Liver (tissue), 9 donors: ENCODE results near the gene RDH11. TPM values are rescaled to one million over a fixed set of nuclear protein-coding genes. Genes with fewer than 3 reads are reported as not detected.
"Not testable (repeated sequence)": the region's sequence is repeated elsewhere in the genome, so short reads cannot be mapped to it uniquely, and the experiment has no call there.

ENCODE experiments used
- DNase-seq: peaks from one replicate; pipeline ENCODE4 v3.0.0-alpha.2; 2017; ENCODE audit warnings: low spot score
- H3K27ac ChIP-seq, 2 donors: one replicate each; pipeline ENCODE4 v1.7.0; 2013; ENCODE audit warnings: inconsistent platforms in 2 of 2, low read length in 2 of 2, control low read depth in 1 of 2, low read depth in 1 of 2, mild to moderate bottlenecking in 1 of 2
- H3K27me3 ChIP-seq, 4 donors: one replicate each; pipeline versions ENCODE4 v1.6.1 to v1.7.0; 2013; ENCODE audit warnings: low read length in 3 of 4, inconsistent platforms in 1 of 4, mild to moderate bottlenecking in 1 of 4, moderate library complexity in 1 of 4; ENCODE audit not compliant: control insufficient read depth in 4 of 4, insufficient read depth in 4 of 4
- H3K36me3 ChIP-seq, 4 donors: one replicate each; pipeline versions ENCODE4 v1.6.1 to v1.7.0; 2013; ENCODE audit warnings: low read length in 3 of 4, mild to moderate bottlenecking in 3 of 4, low read depth in 1 of 4, moderate library complexity in 1 of 4; ENCODE audit not compliant: control insufficient read depth in 4 of 4, insufficient read depth in 3 of 4
- H3K4me1 ChIP-seq, 4 donors: one replicate each; pipeline versions ENCODE4 v1.6.1 to v1.7.0; 2013; ENCODE audit warnings: low read length in 3 of 4, mild to moderate bottlenecking in 3 of 4, moderate library complexity in 1 of 4; ENCODE audit not compliant: control insufficient read depth in 4 of 4, insufficient read depth in 4 of 4
- H3K4me3 ChIP-seq, 3 donors: one replicate each; pipeline versions ENCODE4 v1.6.1 to v1.7.0; 2013; ENCODE audit warnings: low read length in 3 of 3, control low read depth in 1 of 3, low read depth in 1 of 3, mild to moderate bottlenecking in 1 of 3
- H3K9ac ChIP-seq, 2 donors: one replicate each; pipeline ENCODE4 v1.7.0; 2013; ENCODE audit warnings: low read length in 2 of 2, mild to moderate bottlenecking in 2 of 2, moderate library complexity in 2 of 2, control low read depth in 1 of 2, low read depth in 1 of 2
- H3K9me3 ChIP-seq, 4 donors: one replicate each; pipeline versions ENCODE4 v1.6.1 to v1.7.0; 2013; ENCODE audit warnings: low read length in 3 of 4; ENCODE audit not compliant: control insufficient read depth in 4 of 4
- CTCF ChIP-seq: fragments of 150-350 bp; IDR thresholded peaks from 2 replicates; pipeline ENCODE4 v1.5.1; 2017; ENCODE audit warnings: improper control_type of control experiment, low read depth, low read length; ENCODE audit not compliant: missing input control
- FOXA1 ChIP-seq: IDR thresholded peaks from 2 replicates; pipeline ENCODE4 v1.6.1; 2016; ENCODE audit warnings: antibody characterized with exemption
- HNF4A ChIP-seq, 2 donors: conservative IDR thresholded peaks; 2 replicates each; pipeline ENCODE4 v1.6.1; 2016; ENCODE audit warnings: antibody characterized with exemption in 2 of 2, mild to moderate bottlenecking in 2 of 2
- MAX ChIP-seq: IDR thresholded peaks from 2 replicates; pipeline ENCODE4 v1.6.1; 2016; ENCODE audit warnings: antibody characterized with exemption
- NR2F2 ChIP-seq: IDR thresholded peaks from 2 replicates; pipeline ENCODE4 v1.6.1; 2016; ENCODE audit warnings: antibody characterized with exemption
- RAD21 ChIP-seq, 2 donors: IDR thresholded peaks; 2 replicates each; pipeline ENCODE4 v1.6.1; 2016; ENCODE audit warnings: antibody characterized with exemption in 2 of 2, mild to moderate bottlenecking in 2 of 2
- REST ChIP-seq: IDR thresholded peaks from 2 replicates; pipeline ENCODE4 v1.6.1; 2016; ENCODE audit warnings: antibody characterized with exemption, mild to moderate bottlenecking
- SP1 ChIP-seq: IDR thresholded peaks from 2 replicates; pipeline ENCODE4 v1.6.1; 2018; ENCODE audit warnings: antibody characterized with exemption, mild to moderate bottlenecking
- YY1 ChIP-seq: IDR thresholded peaks from 2 replicates; pipeline ENCODE4 v1.6.1; 2016; ENCODE audit warnings: antibody characterized with exemption, mild to moderate bottlenecking
- WGBS: extraction: QIAGEN DNeasy Blood & Tissue Kit; methylation state at CpG from one replicate; pipeline ENCODE4 v1.1.7; 2013; 5-methylcytosine and 5-hydroxymethylcytosine counted together
- polyA plus RNA-seq, 2 donors: library from polyadenylated mRNA; stranded (reverse) in 1 of 2; unstranded in 1 of 2; fragments of 200-250 nt in 1 of 2; fragments of >200 nt in 1 of 2; fragmentation: Nextera tagmentation in 1 of 2; extraction: Ambion mirVana in 1 of 2; gene quantifications; one replicate each; pipeline versions ENCODE4 v1.2.1 to v1.2.3, GENCODE V29; 2013 to 2015
- total RNA-seq, 2 donors: library from RNA; depleted of rRNA; stranded (reverse); fragments of >200 nt; gene quantifications; one replicate each; pipeline ENCODE4 v1.2.3, GENCODE V29; 2014
- donor health status: healthy.
- donor health status: healthy.
- donor health status: healthy.
- donor health status: healthy.
- donor health status: healthy.

Gene RDH11
- total and polyA plus RNA-seq, 4 donors, result 99.7 to 174 (median 137) TPM

- H3K4me3 ChIP-seq, result no peak overlapping the region
- peak overlapping the region in 1 of 2 donors; percentile 42 for H3K9ac ChIP-seq
- no peaks in the 10 kb centered on the region for H3K36me3 ChIP-seq
- no peaks in the 10 kb centered on the region for H3K27me3 ChIP-seq
- DNase-seq, result no peak
- no peak overlapping the region for H3K27ac ChIP-seq
- no peaks in the 10 kb centered on the region for H3K9me3 ChIP-seq
- WGBS, result 0% methylated on average over 3 of the region's 3 CpGs
- TF ChIP-seq FOXA1, result no peak
- peak; percentile 93 to 94 for TF ChIP-seq RAD21 (IDR thresholded peaks at IDR 0.05)
- peak; percentile 15 for TF ChIP-seq SP1
- TF ChIP-seq CTCF, result peak; percentile 75
- TF ChIP-seq YY1, result no peak
- TF ChIP-seq NR2F2, result peak; percentile 19
- peak; percentile 17 to 41 for TF ChIP-seq HNF4A (conservative IDR thresholded peaks at IDR 0.05)
- peaks cover 0 to 16% (median 11%) of the 10 kb centered on the region in 4 donors for H3K4me1 ChIP-seq
These were observed 9.0 kb upstream of the RDH11 start for GRCh38 chr14:67704484-67705089.

GRCh38 chr14:67703997-67704396 is 8.4 kb upstream of the RDH11 start:
- TF ChIP-seq REST, result no peak
- no peak for TF ChIP-seq MAX
- no peak for TF ChIP-seq RAD21 (IDR thresholded peaks at IDR 0.05)
- WGBS, result 22% methylated on average over 3 of the region's 3 CpGs
- no peak overlapping the region for H3K4me3 ChIP-seq
- no peaks in the 10 kb centered on the region for H3K36me3 ChIP-seq
- peak overlapping the region in 1 of 2 donors; percentile 42 for H3K9ac ChIP-seq
- H3K9me3 ChIP-seq, result no peaks in the 10 kb centered on the region
- no peak overlapping the region for H3K27ac ChIP-seq
- H3K4me1 ChIP-seq, result peaks cover 0 to 12% (median 8%) of the 10 kb centered on the region in 4 donors
- H3K27me3 ChIP-seq, result no peaks in the 10 kb centered on the region
- no peak for DNase-seq

- H3K9ac ChIP-seq, H3K27ac ChIP-seq, DNase-seq, H3K36me3 ChIP-seq, H3K9me3 ChIP-seq, H3K4me3 ChIP-seq, H3K27me3 ChIP-seq: not testable (repeated sequence)
- WGBS, result 91% methylated on average over 8 of the region's 8 CpGs
- H3K4me1 ChIP-seq, result peaks cover 0 to 23% (median 11%) of the 10 kb centered on the region in 4 donors
These were observed 5.9 kb upstream of the RDH11 start, which contains the start of gene RDH12 for GRCh38 chr14:67701492-67701891. RDH12 (plus strand) TSS chr14:67701886; CDS start chr14:67722643, 20,757 bp downstream.
